ENCODE data around the gene BRD3OS.

DNA sequence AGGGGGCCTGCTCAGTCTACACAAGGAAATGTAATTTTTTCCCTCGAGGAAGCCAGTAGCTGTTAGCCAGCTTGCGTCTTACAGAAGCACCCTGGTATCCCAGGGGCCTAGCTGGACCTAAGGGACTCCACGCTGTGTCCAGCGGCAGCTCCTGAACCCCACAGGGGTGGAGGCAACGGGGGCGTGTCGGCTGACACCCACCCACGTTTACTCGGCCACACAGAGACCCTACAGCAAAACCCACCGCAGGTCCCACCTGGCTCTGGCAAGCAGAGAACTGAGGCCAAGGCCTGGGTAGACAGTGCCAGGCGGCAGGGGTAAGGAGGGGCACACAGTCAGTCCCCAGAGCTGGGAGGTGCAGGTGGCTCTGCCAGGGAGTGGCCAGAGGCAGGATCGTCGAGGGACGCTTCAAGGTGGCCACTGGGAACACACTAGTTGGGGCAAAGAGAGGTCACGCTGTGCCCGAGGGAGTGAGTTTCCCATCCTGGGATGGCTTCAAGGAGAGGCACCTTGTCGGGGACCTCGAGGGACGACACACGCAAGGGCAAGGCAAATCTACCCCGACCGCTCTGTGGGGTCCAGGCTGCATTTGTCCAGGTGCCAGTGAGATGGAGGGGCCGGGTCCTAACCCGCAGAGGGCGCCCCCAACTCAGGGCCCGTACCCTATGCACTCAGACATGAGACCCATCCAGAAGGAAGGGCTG, 20.7 kb downstream of the BRD3OS start:
- TF ChIP-seq ZNF274 (IDR thresholded peaks at IDR 0.05; ENCODE audit: low read depth, low read length) (no peak), SUZ12 (IDR thresholded peaks at IDR 0.05; ENCODE audit: extremely low read depth, insufficient read depth, insufficient read length) (no peak)

All from NT2/D1 (cell line).